ENCODE measurements around the gene GPR84.

DNA sequence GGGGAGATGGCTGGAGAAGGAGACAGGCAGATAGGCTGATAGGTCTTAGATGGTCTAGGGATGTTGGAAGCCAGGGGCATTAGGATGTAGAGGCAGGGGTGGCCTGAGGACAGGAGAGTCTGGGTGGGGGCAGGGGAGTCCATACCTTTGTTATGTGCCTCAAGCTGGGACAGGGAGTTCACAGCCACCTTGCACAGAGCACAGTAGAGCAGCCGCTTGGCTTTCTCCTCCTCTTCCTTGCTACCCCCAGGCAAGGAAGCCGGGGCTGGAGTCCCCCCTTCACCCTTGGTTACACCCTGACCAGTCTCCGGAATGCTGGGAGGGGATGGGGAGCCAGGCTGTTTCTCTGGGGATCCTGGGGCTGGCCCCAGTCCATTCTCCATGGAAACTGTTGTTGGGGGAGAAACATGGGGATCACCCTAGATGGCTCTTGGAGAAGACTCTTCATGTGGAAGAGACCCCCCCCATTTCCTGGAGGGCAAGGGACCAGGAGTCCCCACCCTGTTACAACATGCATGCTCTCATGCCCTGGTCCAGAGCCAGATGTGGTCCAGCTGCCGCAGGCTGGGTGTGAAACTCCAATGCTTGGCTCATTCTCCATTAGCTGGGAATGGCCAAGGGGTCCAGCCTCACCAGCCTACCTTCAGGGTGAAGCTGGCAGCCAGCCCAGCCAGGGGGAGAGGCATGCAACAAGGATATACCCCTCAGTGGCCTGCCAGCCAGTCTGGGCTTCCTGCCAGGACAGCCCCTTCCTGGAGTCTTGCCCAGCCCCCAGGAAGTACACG, 7.2 kb upstream of the GPR84 start:
- TF ChIP-seq, protein P1, sequence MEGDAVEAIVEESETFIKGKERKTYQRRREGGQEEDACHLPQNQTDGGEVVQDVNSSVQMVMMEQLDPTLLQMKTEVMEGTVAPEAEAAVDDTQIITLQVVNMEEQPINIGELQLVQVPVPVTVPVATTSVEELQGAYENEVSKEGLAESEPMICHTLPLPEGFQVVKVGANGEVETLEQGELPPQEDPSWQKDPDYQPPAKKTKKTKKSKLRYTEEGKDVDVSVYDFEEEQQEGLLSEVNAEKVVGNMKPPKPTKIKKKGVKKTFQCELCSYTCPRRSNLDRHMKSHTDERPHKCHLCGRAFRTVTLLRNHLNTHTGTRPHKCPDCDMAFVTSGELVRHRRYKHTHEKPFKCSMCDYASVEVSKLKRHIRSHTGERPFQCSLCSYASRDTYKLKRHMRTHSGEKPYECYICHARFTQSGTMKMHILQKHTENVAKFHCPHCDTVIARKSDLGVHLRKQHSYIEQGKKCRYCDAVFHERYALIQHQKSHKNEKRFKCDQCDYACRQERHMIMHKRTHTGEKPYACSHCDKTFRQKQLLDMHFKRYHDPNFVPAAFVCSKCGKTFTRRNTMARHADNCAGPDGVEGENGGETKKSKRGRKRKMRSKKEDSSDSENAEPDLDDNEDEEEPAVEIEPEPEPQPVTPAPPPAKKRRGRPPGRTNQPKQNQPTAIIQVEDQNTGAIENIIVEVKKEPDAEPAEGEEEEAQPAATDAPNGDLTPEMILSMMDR (IDR thresholded peaks at IDR 0.05; ENCODE audit: low read length) = no peak
- no peak for TF ChIP-seq EZH2 (optimal IDR thresholded peaks at IDR 0.05; ENCODE audit: low read depth, low read length)
- no peak for TF ChIP-seq EZH2phosphoT487 (IDR thresholded peaks at IDR 0.05; ENCODE audit: low read length)

All from MM.1S (cell line).